Stimulated activated CD4-positive, alpha-beta T cell treated with anti-CD3 and anti-CD28 coated beads, Interleukin-2, amount 100 ng/mL, for 48 hours (primary cell): ENCODE results near the gene C2CD2.
"Not testable (repeated sequence)": the region's sequence is repeated elsewhere in the genome, so short reads cannot be mapped to it uniquely, and the experiment has no call there.

Experiments used
- DNase-seq, 2 donors: peaks; one replicate each; pipeline ENCODE4 v3.0.0-alpha.2; 2020

The C2CD2 gene

GRCh38 chr21:41974752-41975053, 20.9 kb upstream of the C2CD2 start:
- DNase-seq: no peak

DNA sequence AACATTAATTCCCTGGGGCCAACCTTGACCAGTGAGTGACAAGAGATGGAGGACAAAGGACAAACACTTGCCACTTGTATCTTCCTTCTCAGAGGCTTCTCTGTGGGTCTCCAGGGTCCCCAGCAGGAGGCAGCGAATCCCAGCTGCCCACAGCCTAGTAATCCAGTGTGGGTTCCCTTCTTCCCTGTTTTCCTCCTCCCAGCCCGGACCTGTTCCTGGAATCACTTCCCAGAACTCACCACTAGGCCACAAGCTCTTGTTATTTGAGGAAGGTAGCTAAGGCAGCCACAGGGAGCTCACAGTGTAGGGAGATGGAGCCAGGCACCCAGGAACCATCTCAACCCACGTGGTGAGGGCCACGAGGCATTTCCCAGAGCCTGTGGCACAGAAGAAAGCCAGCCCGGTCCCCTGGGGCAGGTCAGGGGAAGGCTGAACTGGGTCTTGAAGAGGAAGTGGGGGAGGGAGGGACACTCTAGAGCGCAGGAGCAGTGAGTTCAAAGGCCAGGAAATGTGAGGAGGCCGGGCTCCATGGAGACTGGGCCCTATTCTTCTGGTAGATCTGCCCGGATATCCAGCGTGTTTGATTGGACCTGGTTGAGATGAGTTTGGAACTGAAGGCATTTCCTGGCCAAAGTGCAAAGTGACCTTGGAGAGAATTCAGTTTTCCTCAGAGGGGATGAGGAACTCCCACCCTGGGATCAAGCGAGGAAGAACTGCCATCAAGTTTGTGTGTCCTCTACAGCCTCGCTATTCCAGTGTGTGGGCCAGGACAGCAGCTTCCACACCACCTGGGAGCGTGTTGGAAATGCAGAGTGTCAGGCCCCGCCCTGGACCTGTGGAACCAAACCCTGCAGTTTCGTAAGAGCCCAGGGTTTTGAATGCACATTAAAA, 20.3 kb upstream of the C2CD2 start:
- no peak for DNase-seq

DNA sequence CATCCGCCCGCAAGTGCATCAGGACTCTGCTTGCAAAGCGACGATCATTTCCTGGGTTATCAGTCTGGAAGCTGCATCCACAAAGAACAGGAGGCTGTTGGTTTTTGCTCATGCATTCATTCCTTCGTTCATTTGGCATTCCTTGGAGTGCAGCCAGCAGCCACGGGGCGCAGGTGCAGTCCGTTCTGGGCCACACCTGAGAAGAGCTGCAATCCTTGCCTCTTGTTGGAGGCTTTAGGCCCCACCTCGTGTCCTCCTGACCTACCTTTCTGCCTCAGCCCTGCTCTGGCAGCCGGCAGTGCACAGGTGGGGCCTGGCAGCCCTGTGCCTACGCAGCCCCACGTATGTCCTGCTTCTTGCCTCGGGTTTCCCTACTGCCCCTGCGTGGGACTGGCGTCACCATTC, 19.6 kb upstream of the C2CD2 start:
- DNase-seq: no peak

- no peak for DNase-seq
These were observed 18.8 kb upstream of the C2CD2 start for GRCh38 chr21:41972511-41973205.

DNA sequence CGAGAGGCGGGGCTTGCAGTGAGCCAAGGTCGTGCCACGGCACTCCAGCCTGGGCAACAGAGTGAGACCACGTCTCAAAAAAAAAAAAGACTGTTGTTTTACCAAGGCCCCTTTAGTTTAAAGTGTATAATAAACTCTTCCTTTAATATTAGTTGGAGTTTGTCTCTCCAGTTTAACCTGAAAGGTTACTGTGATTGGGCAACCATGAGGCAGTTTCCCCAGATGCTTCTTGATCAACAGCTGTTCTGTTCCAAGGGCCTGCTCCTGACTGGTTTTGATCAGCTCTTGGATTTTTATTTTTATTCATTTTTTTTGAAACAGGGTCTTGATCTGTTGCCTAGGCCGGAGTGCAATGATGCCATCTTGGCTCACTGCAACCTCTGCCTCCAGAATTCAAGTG, 18.1 kb upstream of the C2CD2 start:
- no peak for DNase-seq

- no peak for DNase-seq
These were observed 17.2 kb upstream of the C2CD2 start for GRCh38 chr21:41970751-41971653.

DNA sequence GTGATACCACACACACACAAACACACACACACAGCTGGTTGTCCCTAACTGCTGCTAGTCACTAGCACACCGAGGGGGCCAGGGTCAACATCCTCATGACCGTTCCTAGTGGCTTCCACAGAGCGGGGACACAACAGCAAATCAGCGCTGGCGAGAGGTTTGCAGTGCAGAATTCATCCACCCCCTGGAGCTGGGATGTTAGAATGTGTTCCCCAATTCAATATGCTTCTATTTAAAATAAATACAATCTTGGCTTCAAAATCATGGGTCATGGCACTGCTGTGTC, 16.2 kb upstream of the C2CD2 start:
- DNase-seq: no peak

DNA sequence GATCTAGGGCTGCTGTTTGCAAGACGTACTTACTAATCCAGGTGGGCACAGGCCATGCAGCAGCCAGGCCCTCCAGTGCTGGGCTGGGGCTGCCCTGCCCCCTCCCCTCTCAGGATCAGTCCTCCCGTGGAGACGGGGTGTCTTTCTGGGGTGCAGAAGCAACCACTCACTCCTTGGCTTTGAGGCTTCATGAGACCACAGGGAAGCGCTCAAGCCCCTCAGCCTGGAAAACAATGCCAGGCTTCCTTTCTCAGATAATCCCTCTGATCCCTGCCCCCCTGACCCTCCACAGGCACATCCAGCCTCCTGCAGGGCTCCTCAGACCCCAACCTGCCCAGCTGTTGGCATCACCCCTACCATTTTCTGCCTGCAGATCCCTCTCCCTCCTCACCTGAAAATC, 13.9 kb upstream of the C2CD2 start:
- no peak for DNase-seq

DNA sequence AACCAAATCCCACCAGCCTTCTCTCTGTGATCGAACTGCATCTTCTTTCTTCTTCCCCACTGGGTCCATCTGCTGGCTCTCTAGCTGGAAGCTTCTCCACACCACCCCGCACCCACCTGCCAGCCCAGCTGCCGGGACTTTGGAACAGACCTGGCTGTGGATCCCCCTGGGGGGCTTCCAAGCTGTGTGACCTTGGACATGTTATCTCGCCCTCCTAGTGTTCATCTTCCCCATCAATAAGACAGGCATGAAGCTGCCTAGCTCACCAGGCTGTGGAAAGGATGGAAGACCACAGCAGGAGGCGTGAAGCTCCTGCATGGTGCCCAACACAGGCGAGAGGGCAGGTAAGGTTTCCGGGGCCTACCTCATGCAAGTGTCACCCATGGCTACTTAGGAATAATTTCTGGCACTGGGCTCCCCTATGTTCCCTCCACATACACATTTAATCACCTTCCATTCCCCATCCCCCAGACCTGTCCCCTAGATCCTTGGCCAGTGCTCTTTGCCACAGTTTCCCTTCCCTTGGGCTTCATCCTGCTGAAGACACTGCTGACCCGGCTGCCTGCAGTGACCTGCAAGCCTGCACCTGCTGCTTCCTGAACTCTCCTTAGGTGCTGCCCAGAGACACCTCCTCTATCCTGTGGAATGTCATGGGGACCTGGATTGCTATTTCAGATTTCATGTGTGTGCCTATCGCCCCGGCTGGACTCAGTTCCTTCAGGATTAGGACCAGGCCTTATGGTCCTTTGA, 13.2 kb upstream of the C2CD2 start:
- DNase-seq: no peak

- DNase-seq: no peak
These were observed 12.4 kb upstream of the C2CD2 start for GRCh38 chr21:41966041-41966833.

- no peak for DNase-seq
These were observed 11.7 kb upstream of the C2CD2 start for GRCh38 chr21:41965461-41966013.

DNA sequence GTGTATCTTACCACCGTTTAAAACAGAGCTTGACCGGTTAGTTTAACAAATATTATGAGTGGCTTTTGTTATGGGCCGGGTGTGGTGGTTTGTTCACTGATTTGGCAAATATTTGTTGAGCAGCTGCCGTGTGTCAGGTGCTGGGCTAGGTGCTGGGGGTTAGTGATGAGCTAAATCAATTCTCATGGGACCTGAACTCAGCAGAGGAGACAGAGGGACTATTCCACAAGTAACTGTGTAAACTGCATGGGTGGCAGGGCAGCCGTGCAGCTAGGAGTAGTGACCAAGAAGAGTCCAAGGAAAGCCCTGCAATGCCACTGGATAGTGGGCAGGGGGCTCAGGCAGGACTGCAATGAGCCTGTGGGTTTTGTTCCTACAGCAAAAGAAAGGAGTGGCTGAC, 11.2 kb upstream of the C2CD2 start:
- no peak for DNase-seq

- DNase-seq: no peak
These were observed 10.4 kb upstream of the C2CD2 start for GRCh38 chr21:41964171-41964570.

DNA sequence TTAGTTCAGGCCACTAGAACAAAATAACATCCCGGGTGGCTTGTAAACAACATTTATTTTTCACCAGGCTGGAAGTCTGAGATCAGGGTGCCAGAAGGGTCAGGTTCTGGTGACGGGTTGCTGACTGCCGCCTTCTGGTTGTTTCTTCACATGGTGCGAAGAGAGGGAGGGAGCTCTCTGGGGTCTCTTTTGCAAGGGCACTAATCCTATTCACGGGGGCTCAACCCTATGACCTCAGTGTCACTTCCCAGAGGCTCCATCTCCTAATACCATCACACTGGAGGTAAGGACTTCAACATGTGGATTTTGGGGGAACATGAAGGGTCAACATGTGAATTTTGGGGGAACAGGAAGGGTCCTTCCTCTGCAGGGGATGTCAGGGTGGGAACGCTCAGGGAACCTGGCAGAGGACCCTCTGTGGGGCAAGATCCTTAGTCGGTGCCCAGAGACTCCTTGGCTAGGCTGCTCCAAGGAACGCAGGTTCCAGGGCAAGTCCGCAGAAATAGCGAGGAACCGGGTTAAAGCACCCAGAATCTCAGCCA, 8.7 kb upstream of the C2CD2 start:
- no peak for DNase-seq

- no peak for DNase-seq
These were observed 7.9 kb upstream of the C2CD2 start for GRCh38 chr21:41961753-41962152.

DNA sequence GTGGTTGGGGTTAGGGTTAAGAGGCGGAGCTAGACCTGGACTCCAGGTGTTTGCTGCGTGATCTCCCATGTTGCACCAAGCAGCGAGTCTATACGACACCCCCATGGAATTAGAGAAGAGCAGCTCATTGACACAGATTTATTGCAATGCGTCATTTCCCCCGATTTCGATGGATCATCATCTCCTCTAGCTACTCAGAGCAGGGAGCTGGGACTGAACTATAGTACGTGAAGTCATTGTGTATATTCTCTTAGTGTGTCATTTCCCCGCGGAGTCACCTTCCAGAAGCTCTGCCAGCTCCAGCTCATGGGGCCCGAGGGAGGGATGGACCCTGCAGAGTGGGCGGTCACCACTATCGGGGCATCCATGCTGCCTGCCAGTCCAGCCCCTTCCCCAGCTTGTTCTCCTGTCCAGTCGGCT, 7.5 kb upstream of the C2CD2 start:
- DNase-seq: no peak

GRCh38 chr21:41960386-41960785, 6.6 kb upstream of the C2CD2 start:
- no peak for DNase-seq

GRCh38 chr21:41959697-41960096, 5.9 kb upstream of the C2CD2 start:
- DNase-seq: not testable (repeated sequence)

DNA sequence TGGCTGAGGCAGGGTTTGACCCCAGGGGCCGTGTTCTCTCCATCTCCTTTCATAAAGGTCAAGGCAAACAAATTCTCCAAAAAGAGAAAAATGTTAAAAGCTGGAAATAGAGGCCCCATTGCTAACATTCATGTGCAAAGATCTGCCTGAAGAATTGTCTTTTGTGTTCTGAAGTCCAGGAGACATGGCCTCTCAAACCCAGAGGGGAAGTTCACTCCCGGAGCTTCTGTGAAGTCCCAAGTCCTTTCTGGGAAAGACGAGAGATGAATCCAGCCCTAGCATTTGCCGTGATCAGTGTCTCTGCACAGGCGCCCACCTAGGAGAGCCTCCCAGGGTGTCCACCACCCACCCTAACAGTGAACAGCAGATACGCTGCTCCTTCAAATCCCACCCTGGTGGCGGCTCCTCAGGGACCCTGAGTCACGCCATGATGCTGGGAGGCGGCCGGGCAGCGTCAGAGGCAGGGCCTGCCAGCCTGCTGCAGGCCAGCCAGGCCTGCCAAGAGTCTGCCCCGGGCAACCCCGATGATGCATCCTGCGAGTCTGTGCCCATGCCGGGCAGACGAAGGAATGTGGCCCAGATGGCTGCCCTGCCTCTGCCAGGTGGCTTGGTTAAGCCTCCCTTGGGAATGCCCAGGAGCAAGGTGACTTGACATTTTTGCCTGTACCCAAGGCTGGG, 5.2 kb upstream of the C2CD2 start:
- no peak for DNase-seq

GRCh38 chr21:41957991-41958766, 4.4 kb upstream of the C2CD2 start:
- DNase-seq: no peak
